Spinal cord (tissue), 10 donors: ENCODE results near the gene NKX2-3. TPM values are rescaled to one million over a fixed set of nuclear protein-coding genes. Genes with fewer than 3 reads are reported as not detected.

Source experiments
- DNase-seq, 6 donors: peaks; one replicate each; pipeline versions ENCODE4 v3.0.0 to v3.0.0-alpha.2; 2013 to 2015; ENCODE audit warnings: low spot score in 6 of 6, low read depth in 4 of 6
- H3K27ac ChIP-seq: one replicate; pipeline ENCODE4 v1.5.1; 2013; ENCODE audit warnings: low read depth, low read length, control low read depth
- H3K27me3 ChIP-seq: one replicate; pipeline ENCODE4 v1.6.1; 2013; ENCODE audit warnings: low read length; ENCODE audit not compliant: control insufficient read depth, insufficient read depth
- H3K36me3 ChIP-seq: one replicate; pipeline ENCODE4 v1.6.1; 2013; ENCODE audit warnings: low read length; ENCODE audit not compliant: control insufficient read depth, insufficient read depth
- H3K4me1 ChIP-seq: one replicate; pipeline ENCODE4 v1.6.1; 2013; ENCODE audit warnings: low read length; ENCODE audit not compliant: control insufficient read depth, insufficient read depth
- H3K4me3 ChIP-seq: one replicate; pipeline ENCODE4 v1.5.1; 2013; ENCODE audit warnings: low read depth, low read length, control low read depth
- H3K9me3 ChIP-seq: one replicate; pipeline ENCODE4 v1.6.1; 2013; ENCODE audit warnings: low read length; ENCODE audit not compliant: control insufficient read depth, insufficient read depth
- WGBS: methylation state at CpG from one replicate; pipeline ENCODE4 v1.1.5; 2013; ENCODE audit warnings: missing lambda C conversion rate; ENCODE audit not compliant: insufficient coverage; 5-methylcytosine and 5-hydroxymethylcytosine counted together
- polyA plus RNA-seq, 2 donors: library from polyadenylated mRNA; unstranded; fragments of 120-200 nt; gene quantifications; one replicate each; pipeline ENCODE4 v1.2.1, GENCODE V29; 2013; ENCODE audit not compliant: insufficient read length in 2 of 2
- total RNA-seq, 2 donors: library from RNA; depleted of rRNA in 1 of 2; stranded (reverse); fragments of 120-200 nt in 1 of 2; fragments of >200 nt in 1 of 2; gene quantifications; one replicate each; pipeline versions ENCODE4 v1.2.3 to v1.2.4, GENCODE V29; 2013 to 2014
- donor health status: healthy.

The NKX2-3 gene
- total and polyA plus RNA-seq, 4 donors = not detected

DNA sequence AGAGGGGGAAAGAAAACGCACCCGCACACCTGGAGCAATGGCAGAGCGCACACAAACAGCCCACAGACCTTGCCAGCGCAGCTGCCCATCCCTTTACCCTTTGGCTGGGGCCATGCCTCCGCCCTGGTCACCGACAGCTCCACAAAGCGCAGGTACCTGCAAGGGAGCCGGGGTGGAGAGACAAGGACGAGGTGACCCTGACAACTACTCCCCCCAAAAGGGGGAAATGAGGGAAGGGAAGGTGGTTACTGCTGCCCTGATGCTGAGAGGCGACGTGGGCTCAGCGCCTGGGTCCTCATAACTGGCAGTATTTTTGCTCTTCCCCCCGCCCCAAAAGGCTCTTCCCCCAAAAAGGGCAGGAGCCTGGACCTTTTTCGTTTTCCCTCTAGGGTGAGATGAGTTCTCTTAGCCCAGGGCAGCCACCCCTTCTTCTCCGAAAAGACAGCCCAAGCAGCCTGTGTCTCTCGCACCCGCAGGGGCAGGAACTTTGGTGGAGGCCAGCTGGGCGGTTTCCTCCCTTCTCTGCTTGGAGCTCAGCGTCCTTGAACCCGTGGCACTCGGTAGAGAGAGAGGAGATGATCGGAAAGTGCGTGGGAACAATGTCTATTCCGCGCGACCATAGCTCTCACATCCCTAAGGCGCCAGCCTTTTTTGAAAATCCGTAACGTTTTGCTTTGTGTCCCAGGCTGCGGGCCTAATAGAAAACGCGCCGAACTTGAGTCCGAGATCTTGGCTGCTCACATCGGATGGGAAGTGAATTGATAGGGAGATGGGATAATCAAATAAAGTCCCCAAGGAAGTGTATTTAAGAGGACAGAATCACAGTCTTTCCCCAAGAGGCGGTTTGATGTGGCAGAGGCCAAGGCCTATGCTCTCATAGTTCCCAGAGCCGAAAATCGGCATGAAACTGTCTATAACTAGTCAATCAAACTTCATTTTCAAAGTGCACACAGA, 1.0 kb downstream of the NKX2-3 start:
- H3K36me3 ChIP-seq = no peaks in the 10 kb centered on the region
- H3K9me3 ChIP-seq = peaks cover 1% of the 10 kb centered on the region
- peaks cover 98% of the 10 kb centered on the region for H3K27me3 ChIP-seq
- no peak overlapping the region for H3K27ac ChIP-seq
- WGBS = 4% methylated on average over 28 of the region's 38 CpGs
- peaks cover 52% of the 10 kb centered on the region for H3K4me1 ChIP-seq
- DNase-seq = no peak
- H3K4me3 ChIP-seq = no peak overlapping the region

DNA sequence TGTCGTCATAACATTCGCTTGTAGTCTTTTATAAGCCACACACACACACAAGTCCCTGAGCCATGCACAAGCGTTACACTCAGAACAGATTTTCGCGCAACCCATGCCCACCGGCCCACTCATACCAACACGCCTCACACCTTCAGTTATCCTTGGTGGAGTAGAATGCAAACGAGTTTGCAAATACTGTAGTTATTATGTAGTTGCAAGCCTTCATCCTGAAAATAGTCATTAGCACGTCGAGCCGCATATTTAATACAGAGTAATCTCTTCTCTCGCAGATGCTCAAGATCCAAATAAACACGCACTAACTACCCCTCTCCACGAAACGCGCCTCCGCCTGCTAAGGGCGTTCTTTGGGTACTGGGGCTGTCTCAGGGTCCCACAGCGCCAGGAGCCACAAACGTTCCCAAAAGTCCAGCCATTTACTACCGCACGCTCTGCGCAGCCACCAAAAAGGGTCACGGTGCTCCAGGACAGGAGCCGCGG, 1.8 kb downstream of the NKX2-3 start:
- Histone ChIP-seq H3K36me3 (no peaks in the 10 kb centered on the region), H3K4me1 (peaks cover 52% of the 10 kb centered on the region), H3K27me3 (peaks cover 98% of the 10 kb centered on the region), H3K4me3 (no peak overlapping the region), H3K9me3 (peaks cover 1% of the 10 kb centered on the region), H3K27ac (no peak overlapping the region)
- DNase-seq = peak in 1 of 6 donors; percentile 25
- 5% methylated on average over 20 of the region's 26 CpGs for WGBS

DNA sequence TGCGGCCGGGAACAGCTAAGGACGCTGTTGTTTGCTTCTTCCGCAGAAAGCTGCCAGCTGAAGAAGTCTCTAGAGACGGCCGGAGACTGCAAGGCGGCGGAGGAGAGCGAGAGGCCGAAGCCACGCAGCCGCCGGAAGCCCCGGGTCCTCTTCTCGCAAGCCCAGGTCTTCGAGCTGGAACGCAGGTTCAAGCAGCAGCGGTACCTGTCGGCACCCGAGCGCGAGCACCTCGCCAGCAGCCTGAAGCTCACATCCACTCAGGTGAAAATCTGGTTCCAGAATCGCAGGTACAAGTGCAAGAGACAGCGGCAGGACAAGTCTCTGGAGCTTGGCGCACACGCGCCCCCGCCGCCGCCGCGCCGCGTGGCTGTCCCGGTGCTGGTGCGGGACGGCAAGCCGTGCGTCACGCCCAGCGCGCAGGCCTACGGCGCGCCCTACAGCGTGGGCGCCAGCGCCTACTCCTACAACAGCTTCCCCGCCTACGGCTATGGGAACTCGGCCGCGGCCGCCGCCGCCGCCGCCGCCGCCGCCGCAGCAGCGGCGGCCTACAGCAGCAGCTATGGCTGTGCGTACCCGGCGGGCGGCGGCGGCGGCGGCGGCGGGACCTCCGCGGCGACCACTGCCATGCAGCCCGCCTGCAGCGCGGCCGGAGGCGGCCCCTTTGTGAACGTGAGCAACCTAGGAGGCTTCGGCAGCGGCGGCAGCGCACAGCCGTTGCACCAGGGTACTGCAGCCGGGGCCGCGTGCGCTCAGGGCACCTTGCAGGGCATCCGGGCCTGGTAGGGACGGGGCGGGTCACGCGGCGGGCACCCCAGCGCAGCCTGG, 2.4 kb downstream of the NKX2-3 start:
- no peak overlapping the region for H3K4me3 ChIP-seq
- no peaks in the 10 kb centered on the region for H3K36me3 ChIP-seq
- peaks cover 1% of the 10 kb centered on the region for H3K9me3 ChIP-seq
- no peak overlapping the region for H3K27ac ChIP-seq
- under 1% methylated on average over 100 of the region's 100 CpGs for WGBS
- DNase-seq = peak in 2 of 6 donors; percentile 55 to 64
- peaks cover 98% of the 10 kb centered on the region for H3K27me3 ChIP-seq
- peaks cover 50% of the 10 kb centered on the region for H3K4me1 ChIP-seq

DNA sequence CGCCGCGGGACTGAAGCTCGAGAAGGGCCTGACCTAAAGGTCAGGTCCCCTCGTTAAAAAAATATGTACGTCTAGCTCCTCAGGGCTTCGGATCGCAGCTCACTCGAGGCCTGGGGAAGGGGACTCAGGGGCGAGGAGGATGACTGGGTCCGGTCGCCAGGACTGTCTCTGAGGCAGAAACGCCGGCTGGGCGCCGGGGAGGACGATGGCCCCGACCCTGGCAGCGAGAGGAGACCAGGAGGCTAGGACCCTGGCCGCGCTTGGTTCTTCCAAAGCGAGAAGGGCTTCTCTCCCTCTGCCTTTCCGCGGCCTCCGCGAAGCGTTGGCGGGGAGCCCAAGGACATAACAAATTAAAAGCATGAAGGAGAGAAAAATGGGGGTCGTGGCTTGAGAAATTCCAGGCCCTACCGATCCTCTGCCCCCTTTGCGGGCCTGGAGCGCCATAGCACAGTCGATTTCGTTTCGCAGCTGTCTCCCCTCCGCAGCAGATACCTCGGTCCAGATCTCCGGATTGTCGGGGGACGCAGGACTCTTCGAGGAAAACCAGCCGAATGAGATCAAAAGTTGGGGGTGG, 3.1 kb downstream of the NKX2-3 start:
- H3K9me3 ChIP-seq = peaks cover 1% of the 10 kb centered on the region
- peaks cover 98% of the 10 kb centered on the region for H3K27me3 ChIP-seq
- no peaks in the 10 kb centered on the region for H3K36me3 ChIP-seq
- WGBS = 3% methylated on average over 35 of the region's 42 CpGs
- H3K4me1 ChIP-seq = peaks cover 47% of the 10 kb centered on the region
- peak in 2 of 6 donors; percentile 31 to 51 for DNase-seq
- no peak overlapping the region for H3K4me3 ChIP-seq
- H3K27ac ChIP-seq = no peak overlapping the region

DNA sequence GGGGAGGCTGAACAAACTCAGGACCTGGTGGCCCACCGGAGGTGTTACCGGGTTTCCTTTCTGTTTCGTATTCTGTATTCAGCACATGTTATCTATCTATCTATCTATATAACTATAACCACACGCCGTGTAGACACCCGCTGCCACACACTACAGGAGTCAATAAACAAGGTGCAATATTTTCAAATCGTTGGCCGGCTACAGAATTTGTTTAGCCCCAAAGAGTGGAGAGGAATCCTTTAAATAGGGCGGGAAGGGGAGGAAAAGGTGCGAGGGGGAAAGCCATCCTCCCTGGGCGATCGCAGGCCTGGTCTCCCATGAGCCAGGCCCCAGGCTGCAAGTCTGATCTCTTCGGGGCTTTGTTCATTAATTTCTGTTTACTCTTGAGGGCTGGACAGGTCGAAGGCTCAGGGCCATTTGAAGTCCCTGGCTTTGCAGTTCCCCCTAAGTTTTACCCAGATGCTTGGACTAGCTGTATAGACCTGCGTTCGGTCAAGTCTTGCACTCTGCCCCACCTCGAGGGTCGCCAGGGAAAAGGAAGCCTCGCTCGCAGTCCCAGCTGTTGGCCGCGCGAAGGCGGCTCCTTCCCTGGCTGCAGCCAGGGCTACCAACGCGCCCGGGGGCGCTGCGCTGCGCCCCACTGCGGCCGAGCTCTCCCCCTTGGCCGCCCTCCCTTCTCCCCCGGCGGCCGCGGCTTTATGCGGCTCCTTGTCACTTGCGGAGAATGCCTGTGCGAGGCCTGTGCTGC, 3.8 kb downstream of the NKX2-3 start:
- peak in 1 of 6 donors; percentile 76 for DNase-seq
- 4% methylated on average over 33 of the region's 40 CpGs for WGBS
- Histone ChIP-seq H3K4me1 (peaks cover 45% of the 10 kb centered on the region), H3K36me3 (no peaks in the 10 kb centered on the region), H3K9me3 (peaks cover 1% of the 10 kb centered on the region), H3K27me3 (peaks cover 98% of the 10 kb centered on the region), H3K27ac (no peak overlapping the region), H3K4me3 (no peak overlapping the region)

DNA sequence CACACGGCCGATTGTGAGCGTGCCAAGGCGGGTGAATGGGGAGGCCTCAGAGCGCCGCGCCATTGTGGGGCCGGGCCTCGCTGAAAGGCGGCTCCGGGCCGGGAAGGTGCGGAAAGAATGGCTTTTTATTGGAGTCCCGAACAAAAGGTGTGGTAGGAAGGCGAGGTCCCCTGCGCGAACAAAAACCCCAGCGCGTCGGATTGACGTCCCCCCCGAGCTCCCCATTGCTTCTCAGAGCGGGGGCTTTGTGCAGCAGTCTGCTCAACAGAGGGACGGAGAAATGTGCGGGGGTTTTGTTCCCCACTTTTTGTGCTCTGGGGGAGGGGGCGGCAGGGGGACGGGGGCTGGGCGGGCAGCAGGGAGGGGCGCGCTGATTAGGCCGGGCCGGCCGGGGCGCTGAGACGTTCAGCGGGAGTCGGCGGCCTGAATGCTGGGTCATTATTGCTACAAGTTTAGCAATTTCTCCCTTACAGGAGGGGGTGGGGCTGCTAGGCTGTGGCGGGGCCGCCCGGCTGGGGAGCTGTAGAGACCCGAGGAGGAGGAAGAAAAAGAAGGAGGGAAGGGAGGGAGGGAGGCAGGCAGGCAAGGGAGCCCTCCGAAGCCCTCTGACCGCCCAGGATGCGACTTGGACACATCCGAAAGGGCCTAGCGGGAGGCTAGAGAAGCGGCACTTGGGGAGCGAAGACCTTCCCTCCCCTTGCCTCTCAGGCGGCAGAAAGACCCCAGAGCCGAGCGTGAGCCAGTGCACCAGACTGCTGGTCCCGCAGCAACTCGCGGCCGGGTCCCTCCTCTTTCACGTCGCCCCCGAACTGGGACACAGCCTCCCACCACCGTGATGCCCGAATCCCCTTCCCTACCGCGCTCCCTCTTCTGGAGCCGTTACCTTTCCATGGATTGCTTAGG, 4.6 kb downstream of the NKX2-3 start:
- Histone ChIP-seq H3K36me3 (no peaks in the 10 kb centered on the region), H3K27me3 (peaks cover 98% of the 10 kb centered on the region), H3K27ac (no peak overlapping the region), H3K9me3 (no peaks in the 10 kb centered on the region), H3K4me3 (no peak overlapping the region), H3K4me1 (peaks cover 45% of the 10 kb centered on the region)
- peak in 1 of 6 donors; percentile 70 for DNase-seq
- WGBS = 2% methylated on average over 55 of the region's 64 CpGs

DNA sequence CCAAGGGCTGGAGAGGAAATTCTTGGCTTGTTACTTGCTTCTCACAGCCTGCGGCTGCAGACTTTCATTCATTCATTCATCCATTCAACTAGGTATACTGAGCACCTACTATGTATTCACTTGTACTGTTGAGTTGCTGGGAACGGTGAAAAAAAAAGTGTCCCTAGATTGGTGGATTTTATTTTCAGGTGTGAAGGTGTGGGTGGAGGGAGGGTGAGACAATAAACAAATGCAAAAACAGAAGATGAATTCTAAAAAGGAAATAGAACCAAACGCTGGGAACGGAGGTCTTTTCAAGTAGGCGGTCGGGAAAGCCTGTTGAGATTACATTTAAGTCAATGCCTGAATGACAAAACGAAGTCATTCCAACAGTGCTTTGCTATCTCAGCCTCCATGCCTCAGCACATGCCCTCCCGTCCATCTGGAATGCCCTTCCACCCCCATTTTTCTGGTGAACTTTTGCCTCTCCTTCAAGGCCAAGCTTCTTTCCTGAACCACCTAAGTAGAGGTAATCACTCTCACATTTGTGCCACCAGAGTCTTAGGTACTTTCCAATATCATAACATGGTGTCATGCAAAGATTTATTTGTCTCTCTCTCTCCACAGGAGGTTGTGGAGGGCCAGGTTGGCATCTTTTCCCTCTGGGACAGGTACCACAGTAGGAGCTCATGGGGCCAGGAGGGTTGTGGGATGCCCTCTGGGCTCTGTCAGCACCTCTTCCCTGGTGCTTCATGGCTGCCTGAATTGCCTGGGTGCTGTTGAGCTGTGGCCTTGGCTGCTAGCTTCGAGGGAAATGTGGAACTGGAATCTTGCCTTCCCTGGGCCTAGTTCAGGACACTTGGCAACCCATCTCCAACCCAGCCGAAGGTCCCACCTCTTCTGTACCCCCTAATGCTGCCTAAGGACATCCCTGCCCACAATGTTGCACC, 5.5 kb downstream of the NKX2-3 start:
- 22% methylated on average over 5 of the region's 10 CpGs for WGBS
- Histone ChIP-seq H3K27me3 (peaks cover 98% of the 10 kb centered on the region), H3K36me3 (no peaks in the 10 kb centered on the region), H3K4me1 (peaks cover 35% of the 10 kb centered on the region), H3K27ac (no peak overlapping the region), H3K9me3 (no peaks in the 10 kb centered on the region), H3K4me3 (no peak overlapping the region)
- no peak for DNase-seq

DNA sequence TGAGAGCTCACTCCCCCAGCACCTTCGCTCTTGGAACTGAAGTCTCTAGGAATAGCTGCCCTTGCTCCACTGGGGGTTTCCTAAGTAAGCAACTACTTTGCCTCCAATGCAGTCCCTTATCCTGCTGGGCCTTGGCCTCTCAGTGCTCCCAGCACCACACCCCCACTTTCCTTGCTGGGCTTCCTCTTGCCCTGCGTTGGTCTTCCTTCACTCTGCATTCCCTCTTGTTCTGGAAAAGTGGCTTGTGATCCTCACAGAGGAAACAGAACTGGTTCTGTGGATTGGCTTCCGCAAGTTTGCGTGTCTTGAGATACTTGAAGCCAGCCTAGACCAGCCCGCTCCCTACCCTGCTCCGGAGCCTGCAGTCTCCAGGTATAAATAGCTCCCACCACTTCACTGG, 6.4 kb downstream of the NKX2-3 start:
- Histone ChIP-seq H3K36me3 (no peaks in the 10 kb centered on the region), H3K4me3 (no peak overlapping the region), H3K9me3 (no peaks in the 10 kb centered on the region), H3K27me3 (peaks cover 96% of the 10 kb centered on the region), H3K27ac (no peak overlapping the region), H3K4me1 (peaks cover 35% of the 10 kb centered on the region)
- DNase-seq = no peak
- WGBS = 35% methylated on average over 5 of the region's 6 CpGs
